Colonic mucosa (tissue), 4 donors: ENCODE results near the gene ARHGDIA. TPM values are rescaled to one million over a fixed set of nuclear protein-coding genes. Genes with fewer than 3 reads are reported as not detected.
A peak's percentile ranks its signal among the peaks of the same experiment; 100 is the strongest.
"Not testable (repeated sequence)": the region's sequence is repeated elsewhere in the genome, so short reads cannot be mapped to it uniquely, and the experiment has no call there.

ENCODE experiments used
- DNase-seq: peaks from one replicate; pipeline ENCODE4 v3.0.0-alpha.2; 2020
- H3K27ac ChIP-seq: fragments of 200-600 bp; one replicate; pipeline ENCODE4 v1.8.0; 2021
- H3K27me3 ChIP-seq: fragments of 200-600 bp; one replicate; pipeline ENCODE4 v1.8.0; 2021
- H3K36me3 ChIP-seq: fragments of 200-600 bp; one replicate; pipeline ENCODE4 v1.8.0; 2021
- H3K4me1 ChIP-seq: fragments of 200-600 bp; one replicate; pipeline ENCODE4 v1.8.0; 2021; ENCODE audit warnings: mild to moderate bottlenecking
- H3K4me3 ChIP-seq: fragments of 200-600 bp; one replicate; pipeline ENCODE4 v1.8.0; 2021
- H3K9ac ChIP-seq, 2 donors: one replicate each; pipeline ENCODE4 v1.7.0; 2013; ENCODE audit warnings: control low read depth in 2 of 2, low read depth in 2 of 2, low read length in 2 of 2
- H3K9me3 ChIP-seq: fragments of 200-600 bp; one replicate; pipeline ENCODE4 v1.8.0; 2021
- intact Hi-C: fragments of 100-400 bp; cut with DNase I; formaldehyde crosslinking; loops from one replicate; pipeline ENCODE4 v1.14.1; 2022
- total RNA-seq, 2 donors: library from RNA; stranded (reverse); fragmentation: NEBNext Ultra II Directional in 1 of 2; extraction: Animal tissue kit (Norgen Biotek cat#: 25700) in 1 of 2; gene quantifications; one replicate each; pipeline ENCODE4 v1.2.1, GENCODE V29; 2021
- TF ChIP-seq, protein P1 (sequence below): fragments of 200-600 bp; IDR thresholded peaks from one replicate; pipeline ENCODE4 v1.8.0; 2022; ENCODE audit warnings: antibody characterized with exemption, mild to moderate bottlenecking
- donor health status: healthy.
- donor health status: DM: no; HTN: no; CAD: no.
- donor health status: DM: no; HTN: no; CAD: no.

ARHGDIA gene
- 100 to 1,000 TPM; 407 to 546 TPM for total RNA-seq

DNA sequence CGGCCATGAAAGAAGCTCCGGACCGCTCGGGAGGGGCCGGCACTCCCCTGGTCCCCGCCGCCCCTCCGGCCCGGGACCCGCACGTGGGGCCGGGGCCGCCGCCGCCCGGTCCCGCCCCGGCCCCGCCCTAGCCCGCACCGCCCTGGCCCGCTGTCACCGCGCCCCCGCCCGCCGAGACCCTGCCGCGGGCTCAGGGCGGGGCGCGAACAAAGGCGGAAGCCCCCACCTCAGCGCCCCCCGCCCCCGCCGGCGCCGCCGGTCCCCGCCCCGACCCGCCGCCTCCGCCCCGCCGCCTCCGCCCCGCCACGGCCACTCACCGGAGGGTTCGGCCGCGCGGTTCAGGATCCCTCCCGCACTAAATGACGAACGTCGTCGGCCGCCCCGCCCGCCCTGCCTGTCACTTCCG, at the start of gene ARHGDIA:
ARHGDIA (minus strand) TSS at position 357 of the 406 bp plus-strand sequence. CDS start 1,407 bp downstream, outside the sequence.
- no peak for DNase-seq
- TF ChIP-seq, protein P1, sequence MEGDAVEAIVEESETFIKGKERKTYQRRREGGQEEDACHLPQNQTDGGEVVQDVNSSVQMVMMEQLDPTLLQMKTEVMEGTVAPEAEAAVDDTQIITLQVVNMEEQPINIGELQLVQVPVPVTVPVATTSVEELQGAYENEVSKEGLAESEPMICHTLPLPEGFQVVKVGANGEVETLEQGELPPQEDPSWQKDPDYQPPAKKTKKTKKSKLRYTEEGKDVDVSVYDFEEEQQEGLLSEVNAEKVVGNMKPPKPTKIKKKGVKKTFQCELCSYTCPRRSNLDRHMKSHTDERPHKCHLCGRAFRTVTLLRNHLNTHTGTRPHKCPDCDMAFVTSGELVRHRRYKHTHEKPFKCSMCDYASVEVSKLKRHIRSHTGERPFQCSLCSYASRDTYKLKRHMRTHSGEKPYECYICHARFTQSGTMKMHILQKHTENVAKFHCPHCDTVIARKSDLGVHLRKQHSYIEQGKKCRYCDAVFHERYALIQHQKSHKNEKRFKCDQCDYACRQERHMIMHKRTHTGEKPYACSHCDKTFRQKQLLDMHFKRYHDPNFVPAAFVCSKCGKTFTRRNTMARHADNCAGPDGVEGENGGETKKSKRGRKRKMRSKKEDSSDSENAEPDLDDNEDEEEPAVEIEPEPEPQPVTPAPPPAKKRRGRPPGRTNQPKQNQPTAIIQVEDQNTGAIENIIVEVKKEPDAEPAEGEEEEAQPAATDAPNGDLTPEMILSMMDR, result no peak
- H3K4me1 ChIP-seq, result peaks cover 30% of the 10 kb centered on the region
- H3K27me3 ChIP-seq, result no peaks in the 10 kb centered on the region
- H3K36me3 ChIP-seq, result no peaks in the 10 kb centered on the region
- H3K9me3 ChIP-seq, result no peaks in the 10 kb centered on the region
- H3K27ac ChIP-seq, result peak within 1 kb of the TSS; percentile 99
- H3K4me3 ChIP-seq, result peak within 1 kb of the TSS; percentile 98
- peak within 1 kb of the TSS; percentile 99 to 100 for H3K9ac ChIP-seq
- intact Hi-C loops, result no loop called here

DNA sequence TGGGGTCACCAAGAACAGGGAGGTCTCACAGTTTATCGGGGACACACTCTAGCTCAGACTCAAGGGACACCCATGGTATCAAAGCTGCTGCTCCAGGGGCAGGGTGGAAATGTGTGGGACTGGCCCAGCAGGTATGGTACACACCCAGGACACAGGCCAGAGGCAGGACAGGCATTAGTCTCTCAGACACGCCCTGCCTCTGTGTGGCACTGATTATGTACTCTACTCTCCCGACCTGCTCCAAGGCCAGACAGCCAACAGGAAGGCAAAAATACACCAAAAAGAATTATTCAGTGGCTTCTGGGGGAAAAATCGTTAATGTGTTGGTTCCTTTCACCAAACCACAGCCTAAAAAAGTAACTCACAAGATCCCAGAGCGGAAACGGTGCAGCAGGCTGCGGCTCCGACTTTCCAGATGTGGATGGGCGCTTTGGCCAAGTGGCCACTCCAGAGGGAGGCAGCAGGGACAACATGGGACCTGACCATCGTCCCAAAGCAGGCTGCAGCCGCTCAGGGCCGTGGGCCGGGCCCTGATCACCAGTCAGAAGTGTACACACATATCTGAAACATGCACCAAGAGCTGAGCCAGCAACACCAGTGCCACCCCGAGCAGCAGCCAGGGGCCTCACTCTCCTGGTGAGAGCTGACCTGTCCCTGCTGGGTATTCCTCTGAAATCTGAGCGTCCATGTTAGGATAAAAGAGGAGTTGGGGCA, 47.9 kb upstream of the ARHGDIA start:
- Histone ChIP-seq H3K36me3 (peaks cover 6% of the 10 kb centered on the region), H3K27me3 (no peaks in the 10 kb centered on the region), H3K9ac (peak overlapping the region; percentile 8 to 71), H3K4me3 (no peak overlapping the region), H3K27ac (peak overlapping the region; percentile 88), H3K4me1 (peaks cover 25% of the 10 kb centered on the region), H3K9me3 (no peaks in the 10 kb centered on the region)
- peak; percentile 84 for DNase-seq
- intact Hi-C loops, result no loop called here
- TF ChIP-seq, protein P1, result no peak

DNA sequence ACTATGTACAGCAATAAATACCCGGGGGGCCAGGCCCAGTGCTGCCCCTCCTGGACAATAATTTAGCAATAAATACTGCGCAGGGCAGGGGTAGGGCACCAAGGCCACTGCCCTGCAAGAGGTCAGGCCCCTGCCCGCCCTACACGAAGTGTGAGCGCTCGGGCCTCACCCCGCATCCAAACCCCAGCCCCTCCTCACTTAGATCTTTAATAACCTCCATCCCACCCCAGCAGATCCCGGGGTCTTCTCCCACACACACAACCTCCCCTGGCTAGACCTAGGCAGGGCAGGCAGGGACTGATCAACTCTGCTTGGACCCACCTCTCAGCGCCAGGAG, 47.2 kb upstream of the ARHGDIA start:
- H3K9me3 ChIP-seq, DNase-seq, intact Hi-C loops, H3K27me3 ChIP-seq: not testable (repeated sequence)
- H3K36me3 ChIP-seq, result peaks cover 12% of the 10 kb centered on the region
- peak overlapping the region; percentile 88 for H3K27ac ChIP-seq
- peaks cover 20% of the 10 kb centered on the region for H3K4me1 ChIP-seq
- H3K9ac ChIP-seq, result peak overlapping the region in 1 of 2 donors; percentile 71
- H3K4me3 ChIP-seq, result peak overlapping the region; percentile 86

DNA sequence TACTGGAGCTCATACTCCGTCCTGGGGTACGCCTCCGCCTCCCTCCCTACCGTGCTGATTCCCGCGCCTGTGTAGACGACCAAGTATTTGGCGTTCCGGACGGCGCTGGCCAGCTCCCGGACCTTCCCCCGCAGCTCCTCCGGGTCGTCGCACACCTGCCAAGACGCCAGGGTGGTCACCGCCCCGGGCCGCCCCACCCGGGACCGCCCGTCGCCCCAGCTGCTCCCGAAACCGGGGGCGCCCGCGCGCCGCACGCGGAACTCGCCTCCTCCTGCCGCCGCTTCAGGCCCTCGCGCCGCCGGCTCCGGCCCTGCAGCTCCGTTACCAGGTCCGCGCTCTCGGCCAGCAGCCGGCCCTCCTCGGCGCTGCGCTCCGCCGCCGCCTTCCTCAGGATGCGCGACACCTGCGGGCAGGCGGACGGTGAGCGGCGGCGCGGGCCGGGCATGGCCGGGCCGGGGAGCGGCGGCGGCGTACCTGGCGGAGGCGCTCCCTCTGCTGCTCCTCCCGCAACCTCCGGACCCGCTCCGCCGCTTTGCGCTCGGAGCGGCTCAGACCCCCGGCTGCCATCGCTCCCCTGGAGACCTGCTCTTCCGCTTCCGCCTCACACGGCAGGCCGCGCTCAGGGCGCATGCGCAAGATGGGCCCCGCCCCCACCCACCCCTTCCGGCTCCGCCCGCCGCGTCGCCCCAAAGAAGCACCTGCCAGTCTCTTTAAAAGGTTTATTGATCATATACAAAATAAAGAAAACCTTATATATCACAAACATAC, 46.6 kb upstream of the ARHGDIA start, which contains the start of gene SIRT7:
SIRT7 (minus strand) TSS at position 612 of the 768 bp plus-strand sequence; CDS start at position 567, 45 bp downstream.
- Histone ChIP-seq H3K9me3 (no peaks in the 10 kb centered on the region), H3K27me3 (no peaks in the 10 kb centered on the region), H3K4me1 (peaks cover 20% of the 10 kb centered on the region), H3K4me3 (peak within 1 kb of the TSS; percentile 86), H3K9ac (peak within 1 kb of the TSS; percentile 79 to 90), H3K27ac (peak within 1 kb of the TSS; percentile 88), H3K36me3 (peaks cover 13% of the 10 kb centered on the region)
- intact Hi-C loops, result no loop called here
- TF ChIP-seq, protein P1, result no peak
- peak; percentile 79 for DNase-seq

DNA sequence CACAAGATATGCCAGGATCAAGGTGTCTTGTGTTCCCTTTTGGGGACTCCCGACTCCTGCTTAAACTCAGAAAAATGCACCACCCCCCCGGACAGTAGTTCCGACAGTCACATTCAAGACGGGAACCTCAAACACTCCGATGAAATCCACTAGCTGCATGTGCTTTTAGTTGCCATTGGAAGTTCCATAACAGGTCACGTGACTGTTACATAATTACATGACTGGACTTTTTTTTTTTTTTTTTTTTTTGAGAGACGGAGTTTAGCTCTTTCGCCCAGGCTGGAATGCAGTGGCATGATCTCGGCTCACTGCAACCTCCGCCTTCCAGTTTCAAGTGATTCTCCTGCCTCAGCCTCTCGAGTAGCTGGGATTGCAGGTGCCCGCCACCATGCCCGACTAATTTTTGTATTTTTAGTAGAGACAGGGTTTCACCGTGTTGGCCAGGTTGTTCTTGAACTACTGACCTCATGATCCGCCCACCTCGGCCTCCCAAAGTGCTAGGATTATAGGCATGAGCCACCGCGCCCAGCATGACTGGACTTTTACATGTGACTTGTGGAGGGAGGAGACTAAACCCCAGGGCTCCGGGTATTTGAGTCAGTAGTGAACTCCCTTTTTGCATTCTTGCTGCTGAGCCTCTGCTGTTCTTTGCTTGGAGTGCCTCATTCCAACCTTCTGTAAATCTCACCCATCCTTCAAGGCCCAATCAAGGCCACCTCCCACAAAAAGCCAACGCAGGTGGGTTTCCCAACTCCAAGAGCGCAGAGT, 45.3 kb upstream of the ARHGDIA start:
- no peaks in the 10 kb centered on the region for H3K9me3 ChIP-seq
- H3K36me3 ChIP-seq, result peaks cover 13% of the 10 kb centered on the region
- peak overlapping the region; percentile 79 to 90 for H3K9ac ChIP-seq
- peak overlapping the region; percentile 57 for H3K27ac ChIP-seq
- H3K27me3 ChIP-seq, result no peaks in the 10 kb centered on the region
- peak overlapping the region; percentile 86 for H3K4me3 ChIP-seq
- DNase-seq, result peak; percentile 75
- H3K4me1 ChIP-seq, result peaks cover 20% of the 10 kb centered on the region
- intact Hi-C loops, result no loop called here
- TF ChIP-seq, protein P1, result no peak
